NCI-H2107 treated with DMSO at 0.1 percent for 48 hours (cell line): ENCODE results near the gene LAMA5.
"Not testable (repeated sequence)": the region's sequence is repeated elsewhere in the genome, so short reads cannot be mapped to it uniquely, and the experiment has no call there.

Experiments used
- DNase-seq: peaks from one replicate; lab custom pipeline; 2025; ENCODE audit not compliant: unreplicated experiment; lab: John Stamatoyannopoulos, UW

Gene LAMA5

GRCh38 chr20:62390317-62391164 is 23.4 kb upstream of the LAMA5 start:
- no peak for DNase-seq

GRCh38 chr20:62389601-62390087 is 22.5 kb upstream of the LAMA5 start:
- no peak for DNase-seq

GRCh38 chr20:62388839-62389600 is 21.9 kb upstream of the LAMA5 start:
- no peak for DNase-seq

GRCh38 chr20:62387933-62388635 is 21.0 kb upstream of the LAMA5 start:
- DNase-seq: no peak

- DNase-seq: no peak
Measured at GRCh38 chr20:62387219-62387913, 20.3 kb upstream of the LAMA5 start.

GRCh38 chr20:62386383-62387218 is 19.5 kb upstream of the LAMA5 start, which contains the start of gene RPS21:
Gene RPS21 (plus strand): TSS chr20:62387103. CDS start chr20:62387339, 236 bp downstream.
- peak; percentile 85 for DNase-seq

GRCh38 chr20:62382306-62383198 is 15.4 kb upstream of the LAMA5 start:
- DNase-seq: peak; percentile 57

GRCh38 chr20:62381842-62382241 is 14.7 kb upstream of the LAMA5 start:
- no peak for DNase-seq

GRCh38 chr20:62381202-62381797 is 14.2 kb upstream of the LAMA5 start:
- no peak for DNase-seq

GRCh38 chr20:62378215-62378614 is 11.1 kb upstream of the LAMA5 start:
- no peak for DNase-seq

GRCh38 chr20:62377615-62378178 is 10.6 kb upstream of the LAMA5 start:
- no peak for DNase-seq

GRCh38 chr20:62377064-62377461 is 10.0 kb upstream of the LAMA5 start:
- DNase-seq: no peak

GRCh38 chr20:62376112-62377063 is 9.3 kb upstream of the LAMA5 start:
- DNase-seq: no peak

- no peak for DNase-seq
Measured at GRCh38 chr20:62374331-62375152, 7.4 kb upstream of the LAMA5 start.

- DNase-seq: not testable (repeated sequence)
Measured at GRCh38 chr20:62373631-62374179, 6.6 kb upstream of the LAMA5 start.
